Activated CD4-positive, alpha-beta T cell treated with anti-CD3 and anti-CD28 coated beads, Interleukin-2, amount 50 U/mL, for 1 hour (primary cell): ENCODE measurements around the gene SLC43A2.

Experiments used
- DNase-seq: peaks from one replicate; pipeline ENCODE4 v3.0.0-alpha.2; 2020

Gene SLC43A2

DNA sequence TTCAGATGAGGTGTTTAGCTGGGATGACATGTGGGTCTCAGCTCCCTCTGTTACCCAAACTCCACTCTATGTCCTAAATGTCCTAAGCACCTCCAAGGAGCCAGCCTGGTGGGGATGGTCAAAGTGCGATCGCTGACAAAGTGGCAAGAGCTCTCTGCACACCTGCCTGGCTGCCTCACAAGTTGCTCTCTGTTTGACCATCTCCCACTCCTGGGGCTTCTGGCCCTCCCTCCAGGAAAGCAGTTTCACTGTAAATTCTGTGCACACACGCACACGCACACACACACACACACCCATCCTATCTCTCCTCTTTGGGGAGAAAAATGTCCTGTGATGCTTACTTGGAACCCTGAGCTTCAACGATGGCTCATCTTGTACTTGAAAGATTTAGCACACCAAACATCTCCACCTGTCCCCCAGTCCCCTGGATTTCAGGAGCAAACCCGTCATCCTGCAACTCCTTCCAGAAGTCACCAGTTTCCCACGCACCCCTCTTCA, 67.7 kb downstream of the SLC43A2 start:
- no peak for DNase-seq

DNA sequence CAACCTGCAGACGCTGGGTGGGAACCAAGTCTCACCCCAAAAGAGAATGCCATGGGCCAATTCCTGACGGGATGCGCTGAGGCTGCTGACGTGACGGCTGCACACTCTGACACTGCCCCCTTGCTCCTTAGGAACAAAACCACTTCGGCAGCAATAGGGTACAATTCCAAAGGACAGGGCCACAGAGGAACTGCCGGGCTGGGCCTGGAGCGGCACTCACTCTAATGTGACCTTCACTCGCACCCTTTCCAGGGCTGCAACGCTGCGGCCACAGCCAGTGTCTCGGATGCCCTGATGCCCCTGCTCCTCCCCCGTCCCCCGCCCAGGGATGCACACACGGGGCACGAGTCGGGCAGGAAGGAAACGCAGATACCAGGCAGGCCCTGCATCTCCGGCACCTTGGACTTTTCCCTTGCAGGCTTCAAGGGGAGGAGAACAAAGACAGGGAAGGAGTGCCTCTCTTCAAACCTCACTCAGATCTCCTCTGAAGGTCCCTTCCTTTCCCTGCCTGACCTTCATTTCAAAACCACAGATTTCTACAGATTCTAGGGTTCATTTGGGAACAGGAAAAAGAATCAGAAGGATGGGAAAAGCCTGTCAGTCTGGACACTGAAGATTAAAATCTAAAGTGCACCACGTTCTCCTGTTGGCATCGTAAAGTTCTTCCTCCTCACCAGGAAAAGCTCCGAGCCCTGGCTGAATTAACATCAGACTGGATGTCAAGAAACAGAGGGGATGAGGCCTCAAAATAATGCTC, 68.4 kb downstream of the SLC43A2 start:
- DNase-seq = no peak

DNA sequence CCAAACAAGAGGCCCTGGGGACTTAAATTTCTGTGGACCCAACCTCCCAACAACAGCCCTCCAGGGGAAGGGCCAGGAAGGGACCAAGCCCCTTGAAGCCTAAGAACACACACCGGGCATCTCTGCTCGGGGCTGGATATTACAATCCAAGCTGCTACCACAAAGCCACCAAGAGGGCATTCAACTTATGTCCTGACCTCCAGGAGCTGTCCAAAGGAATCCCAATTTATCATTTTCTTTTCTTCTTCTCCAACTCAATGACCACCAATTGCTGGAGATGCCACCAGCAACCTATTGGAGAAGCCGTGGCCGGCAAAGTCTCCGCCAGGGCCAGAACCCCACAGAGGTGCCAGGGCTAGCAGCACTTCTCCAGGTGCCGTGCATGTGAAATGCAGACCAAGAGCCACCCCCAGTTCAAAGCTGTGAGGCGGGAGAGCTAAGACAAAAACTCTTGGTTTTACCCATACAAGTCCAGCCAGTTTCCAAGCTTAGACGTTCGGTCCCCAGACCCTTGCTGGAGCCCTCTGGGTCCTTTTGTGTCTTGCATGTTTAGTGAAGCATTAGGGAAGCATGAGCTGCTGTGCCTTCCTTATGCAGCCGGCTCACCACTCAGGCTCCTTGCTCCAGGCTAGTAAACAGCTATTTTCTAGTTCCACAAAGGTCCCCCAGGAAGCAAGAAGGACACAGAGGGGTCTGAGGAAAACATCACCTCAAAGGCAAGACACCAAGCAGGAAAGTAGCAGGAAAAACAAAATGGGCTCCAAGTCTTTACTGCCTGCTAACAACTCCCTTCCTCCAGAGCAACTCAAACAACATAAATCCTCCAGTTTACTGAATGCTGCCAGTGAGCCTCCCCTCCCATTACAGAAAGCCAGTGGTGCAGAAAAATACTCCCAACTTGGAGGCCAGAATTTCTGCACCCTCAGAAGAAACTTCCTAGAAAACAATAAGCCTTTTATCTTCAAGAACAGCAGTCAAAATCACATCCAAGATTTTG, 69.3 kb downstream of the SLC43A2 start:
- no peak for DNase-seq

DNA sequence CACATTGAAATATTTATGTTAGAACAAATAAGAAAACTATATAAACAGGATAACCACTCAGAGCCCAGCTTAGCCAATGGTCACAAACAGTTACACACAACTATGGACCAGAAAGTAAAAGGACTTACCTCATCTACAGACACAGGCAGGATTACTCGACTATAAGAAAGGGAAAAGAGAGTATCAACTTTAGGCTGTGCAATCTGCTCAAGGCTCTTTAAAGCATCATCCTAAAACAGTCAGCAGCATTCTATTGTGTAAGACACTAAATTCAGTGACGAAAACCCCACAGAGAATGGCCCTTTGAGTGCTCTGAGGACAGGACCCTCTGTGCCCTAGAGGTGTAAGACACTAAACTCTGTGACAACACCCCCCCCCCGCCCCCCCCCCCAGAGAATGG, 70.2 kb downstream of the SLC43A2 start:
- no peak for DNase-seq

- DNase-seq = no peak
Observed at GRCh38 chr17:1557355-1558095, 71.1 kb downstream of the SLC43A2 start.

GRCh38 chr17:1555651-1556471, 72.8 kb downstream of the SLC43A2 start:
- no peak for DNase-seq

DNA sequence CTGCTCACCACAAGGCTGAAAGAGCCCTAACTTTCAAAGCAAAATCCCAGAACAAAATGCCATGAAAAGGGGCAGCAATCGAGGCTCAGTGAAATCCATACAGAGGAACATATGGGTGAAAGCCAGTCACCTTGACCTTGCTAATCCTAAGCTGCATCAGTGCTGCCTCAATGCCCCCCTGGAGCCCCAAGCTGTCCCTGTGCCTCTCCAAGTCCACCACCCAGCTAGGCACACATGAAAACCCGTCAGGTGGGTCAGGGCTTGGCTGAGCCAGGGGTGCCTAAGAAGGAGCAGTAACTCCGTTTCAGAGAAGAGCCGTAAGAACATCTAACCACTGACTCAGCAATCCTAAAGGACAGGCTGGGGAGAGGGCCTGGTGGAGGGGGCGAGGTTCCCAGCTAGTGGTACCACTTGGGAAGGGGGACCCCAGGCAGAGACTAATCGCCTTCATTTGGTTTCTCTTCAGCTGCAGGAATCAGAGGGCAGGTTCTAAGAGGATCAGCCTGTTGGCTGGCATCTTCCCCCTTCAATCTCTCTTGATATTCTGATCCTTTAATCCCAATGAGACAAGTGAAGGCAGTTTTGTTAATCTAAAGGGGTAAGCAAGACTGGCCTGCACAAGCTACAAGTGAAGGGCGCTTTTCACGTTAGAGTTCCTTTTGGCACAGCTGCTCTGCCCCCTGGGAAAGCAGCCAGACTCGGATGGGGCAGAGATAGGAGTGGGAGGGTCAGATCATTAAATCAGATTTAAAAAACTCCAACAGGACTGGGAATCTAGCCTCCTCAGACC, 73.7 kb downstream of the SLC43A2 start:
- no peak for DNase-seq

GRCh38 chr17:1553354-1554266, 75.0 kb downstream of the SLC43A2 start:
- DNase-seq = no peak

GRCh38 chr17:1552932-1553331, 75.7 kb downstream of the SLC43A2 start:
- no peak for DNase-seq

- DNase-seq = no peak
Observed at GRCh38 chr17:1551741-1552140, 76.9 kb downstream of the SLC43A2 start.

DNA sequence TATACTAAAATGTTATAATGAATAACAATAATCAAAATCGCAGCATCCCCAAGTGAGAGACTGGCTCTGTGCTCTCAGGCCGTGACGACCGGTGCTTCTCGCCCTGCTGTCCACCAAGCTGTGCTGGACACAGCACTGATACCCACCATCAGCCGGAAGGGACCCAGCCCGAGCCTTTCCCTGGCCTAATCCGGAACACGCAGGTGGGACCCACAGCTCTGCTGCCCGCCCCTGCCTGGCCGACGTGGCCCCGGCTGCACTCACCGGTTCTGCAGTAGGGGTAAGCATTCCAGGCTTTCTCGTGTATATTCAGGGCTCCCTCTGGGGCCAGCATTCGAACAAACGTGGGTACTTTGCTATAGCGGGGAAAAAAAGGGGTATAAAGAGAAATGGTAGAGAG, 80.6 kb downstream of the SLC43A2 start:
- no peak for DNase-seq

GRCh38 chr17:1546292-1546922, 82.2 kb downstream of the SLC43A2 start:
- no peak for DNase-seq

DNA sequence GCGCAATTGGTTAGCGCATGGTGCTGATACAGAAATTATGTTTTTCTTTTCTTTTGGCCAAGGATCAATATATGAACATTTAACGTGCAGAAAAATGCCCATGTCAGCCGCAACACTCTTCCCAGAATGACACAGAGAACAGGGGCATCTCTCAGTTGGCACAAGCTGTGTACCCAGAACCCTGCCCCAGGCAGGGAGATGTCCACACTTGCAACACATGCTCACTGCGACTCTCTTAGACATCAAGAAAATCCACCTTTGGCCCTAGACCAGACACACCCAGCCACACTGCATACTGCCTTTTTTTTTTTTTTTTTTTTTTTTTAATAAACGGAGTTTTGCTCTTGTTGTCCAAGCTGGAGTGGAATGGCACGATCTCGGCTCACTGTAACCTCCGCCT, 83.0 kb downstream of the SLC43A2 start:
- DNase-seq = no peak

- DNase-seq = no peak
Observed at GRCh38 chr17:1542316-1542715, 86.3 kb downstream of the SLC43A2 start.

DNA sequence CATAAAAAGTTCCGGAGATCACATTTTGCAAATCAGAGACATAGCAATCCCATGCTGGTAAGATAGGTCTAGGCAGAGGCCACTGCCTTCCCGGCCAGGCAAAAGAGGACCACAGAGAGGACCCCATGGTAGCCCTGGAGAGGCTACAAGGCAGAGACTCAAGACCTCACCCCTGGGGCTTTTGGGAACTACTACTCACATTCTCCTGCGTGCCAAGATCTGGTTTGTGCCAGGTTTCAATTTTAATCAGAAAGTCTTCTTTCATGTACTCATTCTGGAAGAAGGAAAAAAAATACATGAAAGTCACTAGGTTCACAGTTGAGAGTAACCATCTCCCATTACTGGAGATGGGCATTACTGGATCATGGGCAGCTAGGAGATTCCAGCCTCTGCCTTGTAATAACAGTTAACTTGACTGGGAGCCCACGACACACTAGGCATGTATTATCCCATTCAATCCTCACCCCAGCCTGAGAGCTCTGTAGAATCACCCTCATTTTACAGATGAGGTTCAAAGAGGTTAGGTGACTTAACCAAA, 87.2 kb downstream of the SLC43A2 start:
- DNase-seq = no peak

DNA sequence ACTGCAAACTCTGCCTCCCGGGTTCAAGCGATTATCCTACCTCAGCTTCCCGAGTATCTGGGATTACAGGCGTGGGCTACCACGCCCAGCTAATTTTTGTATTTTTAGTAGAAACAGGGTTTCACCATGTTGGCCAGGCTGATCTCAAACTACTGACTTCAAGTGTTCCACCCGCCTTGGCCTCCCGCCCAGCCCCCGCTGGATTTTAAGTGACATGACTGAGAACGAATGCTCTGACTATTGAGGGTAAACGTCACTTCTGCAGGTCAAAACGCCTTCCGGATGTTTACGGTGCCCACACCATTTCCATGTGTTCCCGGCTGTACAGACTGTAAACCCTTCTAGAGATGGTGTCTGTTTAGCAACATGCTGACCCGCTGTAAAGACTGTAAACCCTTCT, 88.8 kb downstream of the SLC43A2 start:
- no peak for DNase-seq

- no peak for DNase-seq
Observed at GRCh38 chr17:1535737-1536136, 92.9 kb downstream of the SLC43A2 start.

DNA sequence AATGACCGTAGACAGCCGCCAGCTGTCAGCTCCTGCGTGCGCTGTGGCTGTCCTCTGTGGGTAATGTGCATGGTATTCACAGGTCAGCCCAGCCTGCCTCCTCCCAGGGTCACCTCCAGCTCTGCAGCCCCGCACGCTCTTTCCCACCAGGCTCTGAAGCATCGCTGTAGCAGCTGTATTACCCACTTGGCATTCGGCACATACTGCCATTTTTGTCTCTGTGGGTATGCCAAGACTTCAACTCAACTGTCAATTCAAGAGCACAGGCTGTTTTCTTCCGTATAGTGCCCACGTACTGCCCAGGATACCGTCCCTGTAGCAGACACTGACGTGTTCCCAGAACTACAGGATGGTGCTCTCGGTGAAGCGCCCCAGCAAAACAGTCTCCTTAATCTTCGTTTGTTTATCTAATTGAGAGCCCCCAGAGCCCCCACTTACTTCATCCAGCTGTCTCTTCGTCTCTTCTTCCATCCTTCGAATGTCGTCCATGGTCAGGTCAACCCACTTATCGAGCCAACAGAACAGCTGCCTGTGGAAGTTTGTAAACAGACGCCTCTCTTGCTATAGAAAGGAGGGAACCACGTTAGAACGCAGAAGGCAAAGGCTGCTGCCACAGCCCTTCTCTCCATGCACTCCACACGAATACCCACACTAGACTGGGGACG, 94.8 kb downstream of the SLC43A2 start:
- DNase-seq = no peak
